Keratinocyte (primary cell): ENCODE measurements around the gene ZBTB49. TPM values are rescaled to one million over a fixed set of nuclear protein-coding genes. Genes with fewer than 3 reads are reported as not detected.

ENCODE experiments used
- DNase-seq: peaks from one replicate; pipeline ENCODE4 v3.0.0-alpha.2; 2011; ENCODE audit warnings: low read depth, missing footprints, low spot score
- FAIRE-seq: peaks from 2 replicates; lab custom pipeline; 2011; peaks lifted over from hg19 to GRCh38; lab: Jason Lieb, UNC
- H2AFZ ChIP-seq: 2 replicates; pipeline ENCODE4 v1.6.0; 2012; ENCODE audit warnings: low read length, control low read depth, inconsistent platforms; ENCODE audit not compliant: control insufficient read depth
- H3K27ac ChIP-seq: 2 replicates; pipeline ENCODE4 v1.5.1; 2011; ENCODE audit warnings: low read length; ENCODE audit not compliant: control insufficient read depth, insufficient read depth
- H3K27me3 ChIP-seq: 3 replicates; pipeline ENCODE4 v1.6.0; 2011; ENCODE audit warnings: low read length; ENCODE audit not compliant: control insufficient read depth, insufficient read depth; ENCODE audit errors: extremely low read depth
- H3K36me3 ChIP-seq, 2 experiments: 2 replicates in 1 of 2; 3 replicates in 1 of 2; pipeline ENCODE4 v1.5.1; 2011; ENCODE audit warnings: low read length in 2 of 2, mild to moderate bottlenecking in 1 of 2; ENCODE audit not compliant: control insufficient read depth in 2 of 2, insufficient read depth in 2 of 2; ENCODE audit errors: extremely low read depth in 1 of 2
- H3K4me1 ChIP-seq: 3 replicates; pipeline ENCODE4 v1.5.1; 2011; ENCODE audit warnings: low read length; ENCODE audit not compliant: control insufficient read depth, insufficient read depth; ENCODE audit errors: extremely low read depth
- H3K4me2 ChIP-seq: 3 replicates; pipeline ENCODE4 v1.6.0; 2011; ENCODE audit warnings: low read depth, low read length; ENCODE audit not compliant: control insufficient read depth, insufficient read depth; ENCODE audit errors: extremely low read depth
- H3K4me3 ChIP-seq, 3 experiments: fragments of 200-600 bp in 1 of 3; sonication (generic) in 1 of 3; 2 replicates in 2 of 3; 3 replicates in 1 of 3; pipeline ENCODE4 v1.5.1; 2011 to 2016; ENCODE audit warnings: low read length in 3 of 3, mild to moderate bottlenecking in 3 of 3, control low read depth in 2 of 3, inconsistent platforms in 1 of 3, low read depth in 1 of 3, mixed read lengths in 1 of 3, mixed run types in 1 of 3, moderate library complexity in 1 of 3; ENCODE audit not compliant: control insufficient read depth in 2 of 3, insufficient read depth in 2 of 3; ENCODE audit errors: extremely low read depth in 1 of 3
- H3K79me2 ChIP-seq: 2 replicates; pipeline ENCODE4 v1.6.0; 2012; ENCODE audit warnings: low read length; ENCODE audit not compliant: control insufficient read depth, insufficient read depth
- H3K9ac ChIP-seq: 3 replicates; pipeline ENCODE4 v1.6.0; 2011; ENCODE audit warnings: low read length; ENCODE audit not compliant: control insufficient read depth, insufficient read depth; ENCODE audit errors: extremely low read depth
- H3K9me1 ChIP-seq: 3 replicates; pipeline ENCODE4 v1.6.0; 2011; ENCODE audit warnings: low read length; ENCODE audit not compliant: control insufficient read depth, insufficient read depth; ENCODE audit errors: extremely low read depth
- H3K9me3 ChIP-seq: 2 replicates; pipeline ENCODE4 v1.5.1; 2012; ENCODE audit warnings: low read depth, low read length; ENCODE audit not compliant: control insufficient read depth
- H4K20me1 ChIP-seq: 3 replicates; pipeline ENCODE4 v1.6.0; 2011; ENCODE audit warnings: low read length; ENCODE audit not compliant: control insufficient read depth, insufficient read depth; ENCODE audit errors: extremely low read depth
- EZH2 ChIP-seq: IDR thresholded peaks from one replicate; pipeline ENCODE4 v1.6.1; 2012; ENCODE audit warnings: inconsistent platforms, mild to moderate bottlenecking, low read length, moderate library complexity
- dilution Hi-C: fragments of 300-500 bp; cut with MboI; formaldehyde crosslinking; loops from one replicate; pipeline ENCODE4 v1.7.0; 2020; ENCODE audit warnings: low sequenced_read_pairs; ENCODE audit not compliant: extremely low pct_ligation_motif_present
- polyA plus RNA-seq, 5 experiments: library from polyadenylated mRNA; depleted of rRNA in 3 of 5; stranded (reverse) in 3 of 5; stranded (forward) in 1 of 5; unstranded in 1 of 5; fragments of >200 nt; gene quantifications; 1 replicate in 1 of 5; 2 replicates in 3 of 5; 3 replicates in 1 of 5; pipeline versions ENCODE4 v1.2.1 to v1.2.3, GENCODE V29; 2011 to 2012; ENCODE audit warnings: missing spikeins in 2 of 5, low read depth in 1 of 5, low replicate concordance in 1 of 5
- TF ChIP-seq, protein P1 (sequence below), 3 experiments: IDR thresholded peaks in 1 of 3; conservative IDR thresholded peaks in 1 of 3; optimal IDR thresholded peaks in 1 of 3; 2 replicates in 2 of 3; 3 replicates in 1 of 3; pipeline versions ENCODE3 to v1.5.1; 2011; ENCODE audit warnings: low read length in 3 of 3, mild to moderate bottlenecking in 3 of 3, moderate library complexity in 2 of 3, control low read depth in 1 of 3, inconsistent platforms in 1 of 3; ENCODE audit not compliant: insufficient read depth in 2 of 3; ENCODE audit errors: extremely low read depth in 1 of 3

ZBTB49 gene
- polyA plus RNA-seq, 1 donor (not counting 4 experiments of a cell fraction or from before 2014, with no cell fraction given): 3.8 TPM

DNA sequence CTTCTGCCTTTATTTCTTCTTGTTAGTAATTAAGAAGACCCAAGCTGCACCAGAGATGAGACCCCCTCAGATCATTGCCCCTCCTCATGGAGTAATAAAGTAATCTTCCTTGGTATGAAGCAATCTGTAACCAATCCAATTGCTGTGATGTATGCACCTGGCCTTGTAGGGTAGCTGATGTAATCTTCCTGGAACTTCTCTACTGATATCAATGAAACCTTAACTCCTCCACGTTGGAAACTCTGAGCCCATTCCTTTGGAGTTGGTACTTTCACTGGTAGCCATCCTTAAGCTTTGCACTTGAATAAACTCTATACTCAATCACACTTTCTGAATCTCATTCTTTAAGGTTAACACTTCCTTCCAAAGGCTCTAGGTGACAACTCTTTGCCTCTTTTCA lies 65.3 kb downstream of the ZBTB49 start:
- no peak overlapping the region for H3K4me2 ChIP-seq
- dilution Hi-C loops: no loop called here
- H4K20me1 ChIP-seq: no peaks in the 10 kb centered on the region
- no peak overlapping the region for H3K4me3 ChIP-seq
- H3K27ac ChIP-seq: no peak overlapping the region
- no peaks in the 10 kb centered on the region for H3K36me3 ChIP-seq
- peaks cover 11% of the 10 kb centered on the region for H3K27me3 ChIP-seq
- H3K9me1 ChIP-seq: no peaks in the 10 kb centered on the region
- H3K9ac ChIP-seq: no peak overlapping the region
- FAIRE-seq (no peak), DNase-seq (no peak)
- no peaks in the 10 kb centered on the region for H3K9me3 ChIP-seq
- no peaks in the 10 kb centered on the region for H3K4me1 ChIP-seq
- no peak overlapping the region for H2AFZ ChIP-seq
- H3K79me2 ChIP-seq: no peaks in the 10 kb centered on the region
- no peak for TF ChIP-seq EZH2
- TF ChIP-seq, protein P1, sequence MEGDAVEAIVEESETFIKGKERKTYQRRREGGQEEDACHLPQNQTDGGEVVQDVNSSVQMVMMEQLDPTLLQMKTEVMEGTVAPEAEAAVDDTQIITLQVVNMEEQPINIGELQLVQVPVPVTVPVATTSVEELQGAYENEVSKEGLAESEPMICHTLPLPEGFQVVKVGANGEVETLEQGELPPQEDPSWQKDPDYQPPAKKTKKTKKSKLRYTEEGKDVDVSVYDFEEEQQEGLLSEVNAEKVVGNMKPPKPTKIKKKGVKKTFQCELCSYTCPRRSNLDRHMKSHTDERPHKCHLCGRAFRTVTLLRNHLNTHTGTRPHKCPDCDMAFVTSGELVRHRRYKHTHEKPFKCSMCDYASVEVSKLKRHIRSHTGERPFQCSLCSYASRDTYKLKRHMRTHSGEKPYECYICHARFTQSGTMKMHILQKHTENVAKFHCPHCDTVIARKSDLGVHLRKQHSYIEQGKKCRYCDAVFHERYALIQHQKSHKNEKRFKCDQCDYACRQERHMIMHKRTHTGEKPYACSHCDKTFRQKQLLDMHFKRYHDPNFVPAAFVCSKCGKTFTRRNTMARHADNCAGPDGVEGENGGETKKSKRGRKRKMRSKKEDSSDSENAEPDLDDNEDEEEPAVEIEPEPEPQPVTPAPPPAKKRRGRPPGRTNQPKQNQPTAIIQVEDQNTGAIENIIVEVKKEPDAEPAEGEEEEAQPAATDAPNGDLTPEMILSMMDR (optimal IDR thresholded peaks at IDR 0.05 in 1 of 3, IDR thresholded peaks at IDR 0.05 in 1 of 3, conservative IDR thresholded peaks at IDR 0.05 in 1 of 3; ENCODE audit: extremely low read depth in 1 of 3, insufficient read depth in 2 of 3, low read length in 3 of 3): no peak

- H3K4me3 ChIP-seq: no peak overlapping the region
- FAIRE-seq: no peak
- H3K9me3 ChIP-seq: no peaks in the 10 kb centered on the region
- no peak overlapping the region for H2AFZ ChIP-seq
- H3K4me2 ChIP-seq: no peak overlapping the region
- H3K4me1 ChIP-seq: no peaks in the 10 kb centered on the region
- DNase-seq: no peak
- TF ChIP-seq, protein P1 (optimal IDR thresholded peaks at IDR 0.05 in 1 of 3, IDR thresholded peaks at IDR 0.05 in 1 of 3, conservative IDR thresholded peaks at IDR 0.05 in 1 of 3; ENCODE audit: extremely low read depth in 1 of 3, insufficient read depth in 2 of 3, low read length in 3 of 3): no peak
- TF ChIP-seq EZH2: no peak
- H3K27me3 ChIP-seq: peaks cover 13% of the 10 kb centered on the region
- no peaks in the 10 kb centered on the region for H3K36me3 ChIP-seq
- dilution Hi-C loops: no loop called here
- no peaks in the 10 kb centered on the region for H3K9me1 ChIP-seq
- no peaks in the 10 kb centered on the region for H4K20me1 ChIP-seq
- no peaks in the 10 kb centered on the region for H3K79me2 ChIP-seq
- H3K9ac ChIP-seq: no peak overlapping the region
- H3K27ac ChIP-seq: no peak overlapping the region
Measured at GRCh38 chr4:4356106-4357041, 66.3 kb downstream of the ZBTB49 start.
